Keratinocyte (primary cell): Measurements from ENCODE around the gene C1orf87.

ENCODE experiments used
- CTCF ChIP-seq, 3 experiments: IDR thresholded peaks in 1 of 3; conservative IDR thresholded peaks in 1 of 3; optimal IDR thresholded peaks in 1 of 3; 2 replicates in 2 of 3; 3 replicates in 1 of 3; pipeline versions ENCODE3 to v1.5.1; 2011; ENCODE audit warnings: low read length in 3 of 3, mild to moderate bottlenecking in 3 of 3, moderate library complexity in 2 of 3, control low read depth in 1 of 3, inconsistent platforms in 1 of 3; ENCODE audit not compliant: insufficient read depth in 2 of 3; ENCODE audit errors: extremely low read depth in 1 of 3
- EZH2 ChIP-seq: IDR thresholded peaks from one replicate; pipeline ENCODE4 v1.6.1; 2012; ENCODE audit warnings: inconsistent platforms, mild to moderate bottlenecking, low read length, moderate library complexity

DNA sequence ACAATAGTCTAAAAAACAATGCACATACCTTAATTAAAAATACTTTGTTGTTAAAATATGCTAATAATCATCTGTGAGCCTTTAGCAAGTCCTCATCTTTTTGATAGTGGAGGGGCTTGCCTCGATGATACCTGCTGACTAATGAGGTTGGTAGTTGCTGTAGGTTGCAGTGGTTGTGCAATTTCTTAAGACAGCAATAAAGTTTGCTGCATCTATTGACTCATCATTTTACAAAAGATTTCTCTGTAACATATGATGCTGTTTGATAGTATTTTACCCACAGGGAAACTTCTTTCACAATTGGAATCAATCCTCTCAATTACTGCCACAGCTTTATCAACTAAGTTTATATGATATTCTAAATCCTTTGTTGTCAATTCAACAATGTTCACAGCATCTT lies 7.6 kb downstream of the C1orf87 start:
- TF ChIP-seq CTCF (optimal IDR thresholded peaks at IDR 0.05 in 1 of 3, IDR thresholded peaks at IDR 0.05 in 1 of 3, conservative IDR thresholded peaks at IDR 0.05 in 1 of 3; ENCODE audit: extremely low read depth in 1 of 3, insufficient read depth in 2 of 3, low read length in 3 of 3) (no peak), EZH2 (no peak)
